Transverse colon (tissue), 4 donors: ENCODE results near the gene RPS24.

Experiments used
- POLR2A ChIP-seq: fragments of 450-650 bp; IDR thresholded peaks from one replicate; pipeline ENCODE4 v1.6.1; 2016; ENCODE audit warnings: antibody characterized with exemption, mild to moderate bottlenecking, moderate library complexity
- POLR2AphosphoS5 ChIP-seq, 3 donors: sonication (generic); formaldehyde crosslinking; IDR thresholded peaks; one replicate each; pipeline ENCODE4 v1.6.1; 2016; ENCODE audit warnings: antibody characterized with exemption in 3 of 3
- TF ChIP-seq, protein P1 (sequence below), 5 experiments: fragments of 200-600 bp in 3 of 5; fragments of 450-650 bp in 2 of 5; sonication (generic) in 3 of 5; IDR thresholded peaks; 1 replicate in 2 of 5; 2 replicates in 3 of 5; pipeline ENCODE4 v1.5.1; 2016 to 2017; ENCODE audit warnings: antibody characterized with exemption in 5 of 5, inconsistent platforms in 3 of 5, mild to moderate bottlenecking in 2 of 5, moderate library complexity in 1 of 5

DNA sequence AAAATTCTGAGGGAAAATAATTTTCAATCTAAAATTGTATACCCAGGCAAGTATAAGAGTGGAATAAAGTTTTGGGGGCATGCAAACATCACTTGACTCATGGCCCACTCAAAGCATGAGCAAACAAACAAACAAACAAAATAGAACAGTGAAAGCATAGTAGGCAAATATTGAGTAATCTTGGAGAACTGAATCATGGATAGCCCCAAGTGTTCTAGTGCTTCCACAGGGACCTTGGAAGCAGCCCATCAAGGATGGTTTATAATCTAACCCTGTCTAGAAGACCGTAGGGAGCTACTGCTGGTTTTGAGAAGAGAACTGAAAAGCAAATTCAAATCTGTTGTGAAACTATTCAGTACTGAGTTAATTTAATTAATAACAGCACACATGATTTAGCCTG is 26.5 kb upstream of the RPS24 start:
- TF ChIP-seq POLR2A, result no peak
- TF ChIP-seq, protein P1, sequence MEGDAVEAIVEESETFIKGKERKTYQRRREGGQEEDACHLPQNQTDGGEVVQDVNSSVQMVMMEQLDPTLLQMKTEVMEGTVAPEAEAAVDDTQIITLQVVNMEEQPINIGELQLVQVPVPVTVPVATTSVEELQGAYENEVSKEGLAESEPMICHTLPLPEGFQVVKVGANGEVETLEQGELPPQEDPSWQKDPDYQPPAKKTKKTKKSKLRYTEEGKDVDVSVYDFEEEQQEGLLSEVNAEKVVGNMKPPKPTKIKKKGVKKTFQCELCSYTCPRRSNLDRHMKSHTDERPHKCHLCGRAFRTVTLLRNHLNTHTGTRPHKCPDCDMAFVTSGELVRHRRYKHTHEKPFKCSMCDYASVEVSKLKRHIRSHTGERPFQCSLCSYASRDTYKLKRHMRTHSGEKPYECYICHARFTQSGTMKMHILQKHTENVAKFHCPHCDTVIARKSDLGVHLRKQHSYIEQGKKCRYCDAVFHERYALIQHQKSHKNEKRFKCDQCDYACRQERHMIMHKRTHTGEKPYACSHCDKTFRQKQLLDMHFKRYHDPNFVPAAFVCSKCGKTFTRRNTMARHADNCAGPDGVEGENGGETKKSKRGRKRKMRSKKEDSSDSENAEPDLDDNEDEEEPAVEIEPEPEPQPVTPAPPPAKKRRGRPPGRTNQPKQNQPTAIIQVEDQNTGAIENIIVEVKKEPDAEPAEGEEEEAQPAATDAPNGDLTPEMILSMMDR (IDR thresholded peaks at IDR 0.05), result no peak
- no peak for TF ChIP-seq POLR2AphosphoS5 (IDR thresholded peaks at IDR 0.05)
